ENCODE measurements around the gene CCL3.

The CCL3 gene

GRCh38 chr17:36074365-36074764 is 15.6 kb downstream of the CCL3 start:
- Histone ChIP-seq H3K9me2 (replicated peaks; ENCODE audit: low read depth, low read length) (no peaks in the 10 kb centered on the region), H3K79me2 (ENCODE audit: insufficient read depth, low read length) (no peaks in the 10 kb centered on the region), H3K27me3 (ENCODE audit: insufficient read depth, low read length, poor library complexity, severe bottlenecking) (peaks cover 13% of the 10 kb centered on the region), H4K20me1 (ENCODE audit: insufficient read depth, low read length, poor library complexity, severe bottlenecking) (no peaks in the 10 kb centered on the region), H3K9me3 (ENCODE audit: insufficient read depth, low read depth, low read length) (no peaks in the 10 kb centered on the region), H3K9ac (ENCODE audit: low read depth, low read length, poor library complexity, severe bottlenecking) (no peak overlapping the region), H3K4me1 (ENCODE audit: insufficient read depth, low read length, poor library complexity, severe bottlenecking) (no peaks in the 10 kb centered on the region), H3K36me3 (ENCODE audit: insufficient read depth, low read length) (no peaks in the 10 kb centered on the region), H3F3A (ENCODE audit: low read depth) (no peaks in the 10 kb centered on the region), H3K4me3 (ENCODE audit: low read length, poor library complexity, severe bottlenecking) (no peak overlapping the region), H3K4me2 (ENCODE audit: low read depth, low read length, poor library complexity, severe bottlenecking) (no peak overlapping the region), H2AFZ (ENCODE audit: low read length) (no peak overlapping the region)
- TF ChIP-seq EZH2phosphoT487 (IDR thresholded peaks at IDR 0.05; ENCODE audit: borderline replicate concordance) (no peak), CTCF (conservative IDR thresholded peaks at IDR 0.05; ENCODE audit: low read length) (no peak)

- no peaks in the 10 kb centered on the region for H3K79me2 ChIP-seq (ENCODE audit: insufficient read depth, low read length)
- peaks cover 1% of the 10 kb centered on the region for H3K27me3 ChIP-seq (ENCODE audit: insufficient read depth, low read length, poor library complexity, severe bottlenecking)
- peak overlapping the region; percentile 22; the same call in 1 of the 2 replicates for H2AFZ ChIP-seq (ENCODE audit: low read length)
- H3K36me3 ChIP-seq (ENCODE audit: insufficient read depth, low read length): no peaks in the 10 kb centered on the region
- no peaks in the 10 kb centered on the region for H3F3A ChIP-seq (ENCODE audit: low read depth)
- no peak overlapping the region for H3K9ac ChIP-seq (ENCODE audit: low read depth, low read length, poor library complexity, severe bottlenecking)
- no peak overlapping the region for H3K4me3 ChIP-seq (ENCODE audit: low read length, poor library complexity, severe bottlenecking)
- no peaks in the 10 kb centered on the region for H3K9me3 ChIP-seq (ENCODE audit: insufficient read depth, low read depth, low read length)
- H3K4me2 ChIP-seq (ENCODE audit: low read depth, low read length, poor library complexity, severe bottlenecking): no peak overlapping the region
- no peaks in the 10 kb centered on the region for H3K9me2 ChIP-seq (replicated peaks; ENCODE audit: low read depth, low read length)
- TF ChIP-seq CTCF (conservative IDR thresholded peaks at IDR 0.05; ENCODE audit: low read length) (peak; percentile 92), EZH2phosphoT487 (IDR thresholded peaks at IDR 0.05; ENCODE audit: borderline replicate concordance) (no peak)
- H3K4me1 ChIP-seq (ENCODE audit: insufficient read depth, low read length, poor library complexity, severe bottlenecking): no peaks in the 10 kb centered on the region
- H4K20me1 ChIP-seq (ENCODE audit: insufficient read depth, low read length, poor library complexity, severe bottlenecking): no peaks in the 10 kb centered on the region
These were observed 17.4 kb downstream of the CCL3 start for GRCh38 chr17:36072431-36073121.

GRCh38 chr17:36071751-36072150 is 18.2 kb downstream of the CCL3 start:
- H3F3A ChIP-seq (ENCODE audit: low read depth): no peaks in the 10 kb centered on the region
- no peaks in the 10 kb centered on the region for H4K20me1 ChIP-seq (ENCODE audit: insufficient read depth, low read length, poor library complexity, severe bottlenecking)
- no peaks in the 10 kb centered on the region for H3K27me3 ChIP-seq (ENCODE audit: insufficient read depth, low read length, poor library complexity, severe bottlenecking)
- H3K4me3 ChIP-seq (ENCODE audit: low read length, poor library complexity, severe bottlenecking): no peak overlapping the region
- no peaks in the 10 kb centered on the region for H3K36me3 ChIP-seq (ENCODE audit: insufficient read depth, low read length)
- no peaks in the 10 kb centered on the region for H3K9me3 ChIP-seq (ENCODE audit: insufficient read depth, low read depth, low read length)
- no peak overlapping the region for H3K9ac ChIP-seq (ENCODE audit: low read depth, low read length, poor library complexity, severe bottlenecking)
- H3K4me1 ChIP-seq (ENCODE audit: insufficient read depth, low read length, poor library complexity, severe bottlenecking): no peaks in the 10 kb centered on the region
- no peak overlapping the region for H2AFZ ChIP-seq (ENCODE audit: low read length)
- no peaks in the 10 kb centered on the region for H3K79me2 ChIP-seq (ENCODE audit: insufficient read depth, low read length)
- H3K9me2 ChIP-seq (replicated peaks; ENCODE audit: low read depth, low read length): no peaks in the 10 kb centered on the region
- H3K4me2 ChIP-seq (ENCODE audit: low read depth, low read length, poor library complexity, severe bottlenecking): no peak overlapping the region
- TF ChIP-seq CTCF (conservative IDR thresholded peaks at IDR 0.05; ENCODE audit: low read length): no peak

All from Loucy (cell line).